Measurements from ENCODE around the gene SP7.
"Not testable (repeated sequence)": the region's sequence is repeated elsewhere in the genome, so short reads cannot be mapped to it uniquely, and the experiment has no call there.

Gene SP7

GRCh38 chr12:53324113-53324778 is 11.9 kb downstream of the SP7 start:
- DNase-seq (ENCODE audit: low read depth in 2 of 2, low spot score in 1 of 2): no peak

GRCh38 chr12:53320352-53321195 is 15.6 kb downstream of the SP7 start:
- no peak for DNase-seq (ENCODE audit: low read depth in 2 of 2, low spot score in 1 of 2)

- no peak for DNase-seq (ENCODE audit: low read depth in 2 of 2, low spot score in 1 of 2)
Observed at GRCh38 chr12:53313996-53314395, 22.2 kb downstream of the SP7 start.

GRCh38 chr12:53308276-53308675 is 27.9 kb downstream of the SP7 start:
- no peak for DNase-seq (ENCODE audit: low read depth in 2 of 2, low spot score in 1 of 2)

- no peak for DNase-seq (ENCODE audit: low read depth in 2 of 2, low spot score in 1 of 2)
Observed at GRCh38 chr12:53306826-53307225, 29.3 kb downstream of the SP7 start.

GRCh38 chr12:53302903-53303302 is 33.3 kb downstream of the SP7 start:
- no peak for DNase-seq (ENCODE audit: low read depth in 2 of 2, low spot score in 1 of 2)

- no peak for DNase-seq (ENCODE audit: low read depth in 2 of 2, low spot score in 1 of 2)
Observed at GRCh38 chr12:53300187-53300586, 36.0 kb downstream of the SP7 start.

GRCh38 chr12:53299454-53300180 is 36.5 kb downstream of the SP7 start, which contains the start of gene MYG1:
Gene MYG1, plus strand, starts transcription at chr12:53299695. Its CDS starts 43 bp downstream, at chr12:53299738.
- peak; percentile 39 to 64 for DNase-seq (ENCODE audit: low read depth in 2 of 2, low spot score in 1 of 2)

- no peak for DNase-seq (ENCODE audit: low read depth in 2 of 2, low spot score in 1 of 2)
Observed at GRCh38 chr12:53299101-53299453, 37.1 kb downstream of the SP7 start.

- no peak for DNase-seq (ENCODE audit: low read depth in 2 of 2, low spot score in 1 of 2)
Observed at GRCh38 chr12:53298164-53298563, 38.0 kb downstream of the SP7 start.

- DNase-seq (ENCODE audit: low read depth in 2 of 2, low spot score in 1 of 2): not testable (repeated sequence)
Observed at GRCh38 chr12:53297106-53297505, 39.0 kb downstream of the SP7 start.

GRCh38 chr12:53295891-53296219 is 40.3 kb downstream of the SP7 start:
- DNase-seq (ENCODE audit: low read depth in 2 of 2, low spot score in 1 of 2): no peak

GRCh38 chr12:53295070-53295890 is 40.9 kb downstream of the SP7 start, which contains the start of gene PFDN5:
Gene PFDN5, plus strand, starts transcription at chr12:53295542. Its CDS starts 26 bp downstream, at chr12:53295568.
- peak; percentile 65 to 75 for DNase-seq (ENCODE audit: low read depth in 2 of 2, low spot score in 1 of 2)

GRCh38 chr12:53292426-53292825 is 43.7 kb downstream of the SP7 start:
- no peak for DNase-seq (ENCODE audit: low read depth in 2 of 2, low spot score in 1 of 2)

- no peak for DNase-seq (ENCODE audit: low read depth in 2 of 2, low spot score in 1 of 2)
Observed at GRCh38 chr12:53290661-53291060, 45.5 kb downstream of the SP7 start.

GRCh38 chr12:53289891-53290290 is 46.3 kb downstream of the SP7 start:
- no peak for DNase-seq (ENCODE audit: low read depth in 2 of 2, low spot score in 1 of 2)

GRCh38 chr12:53288322-53288721 is 47.8 kb downstream of the SP7 start:
- DNase-seq (ENCODE audit: low read depth in 2 of 2, low spot score in 1 of 2): no peak

- peak; percentile 53 to 64 for DNase-seq (ENCODE audit: low read depth in 2 of 2, low spot score in 1 of 2)
Observed at GRCh38 chr12:53287741-53288216, 48.4 kb downstream of the SP7 start.

- no peak for DNase-seq (ENCODE audit: low read depth in 2 of 2, low spot score in 1 of 2)
Observed at GRCh38 chr12:53286448-53286847, 49.7 kb downstream of the SP7 start.

- DNase-seq (ENCODE audit: low read depth in 2 of 2, low spot score in 1 of 2): no peak
Observed at GRCh38 chr12:53279888-53280498, 56.2 kb downstream of the SP7 start.
